ENCODE measurements around the gene STPG1.
"Not testable (repeated sequence)": the region's sequence is repeated elsewhere in the genome, so short reads cannot be mapped to it uniquely, and the experiment has no call there.

STPG1 gene

GRCh38 chr1:24452922-24453485, 39.4 kb upstream of the STPG1 start:
- DNase-seq (ENCODE audit: extremely low spot score) = no peak
- CTCF ChIA-PET = interaction anchor here (1.5 to 1.9 kb wide), 2 partner anchors 11 to 35 kb away, joined by 5 to 6 read pairs; no protein-coding TSS in a partner anchor
- TF ChIP-seq, protein P1, sequence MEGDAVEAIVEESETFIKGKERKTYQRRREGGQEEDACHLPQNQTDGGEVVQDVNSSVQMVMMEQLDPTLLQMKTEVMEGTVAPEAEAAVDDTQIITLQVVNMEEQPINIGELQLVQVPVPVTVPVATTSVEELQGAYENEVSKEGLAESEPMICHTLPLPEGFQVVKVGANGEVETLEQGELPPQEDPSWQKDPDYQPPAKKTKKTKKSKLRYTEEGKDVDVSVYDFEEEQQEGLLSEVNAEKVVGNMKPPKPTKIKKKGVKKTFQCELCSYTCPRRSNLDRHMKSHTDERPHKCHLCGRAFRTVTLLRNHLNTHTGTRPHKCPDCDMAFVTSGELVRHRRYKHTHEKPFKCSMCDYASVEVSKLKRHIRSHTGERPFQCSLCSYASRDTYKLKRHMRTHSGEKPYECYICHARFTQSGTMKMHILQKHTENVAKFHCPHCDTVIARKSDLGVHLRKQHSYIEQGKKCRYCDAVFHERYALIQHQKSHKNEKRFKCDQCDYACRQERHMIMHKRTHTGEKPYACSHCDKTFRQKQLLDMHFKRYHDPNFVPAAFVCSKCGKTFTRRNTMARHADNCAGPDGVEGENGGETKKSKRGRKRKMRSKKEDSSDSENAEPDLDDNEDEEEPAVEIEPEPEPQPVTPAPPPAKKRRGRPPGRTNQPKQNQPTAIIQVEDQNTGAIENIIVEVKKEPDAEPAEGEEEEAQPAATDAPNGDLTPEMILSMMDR (IDR thresholded peaks at IDR 0.05; ENCODE audit: control extremely low read depth, extremely low read depth, low read depth, missing control alignments) = no peak
- POLR2A ChIA-PET = no interaction called here

DNA sequence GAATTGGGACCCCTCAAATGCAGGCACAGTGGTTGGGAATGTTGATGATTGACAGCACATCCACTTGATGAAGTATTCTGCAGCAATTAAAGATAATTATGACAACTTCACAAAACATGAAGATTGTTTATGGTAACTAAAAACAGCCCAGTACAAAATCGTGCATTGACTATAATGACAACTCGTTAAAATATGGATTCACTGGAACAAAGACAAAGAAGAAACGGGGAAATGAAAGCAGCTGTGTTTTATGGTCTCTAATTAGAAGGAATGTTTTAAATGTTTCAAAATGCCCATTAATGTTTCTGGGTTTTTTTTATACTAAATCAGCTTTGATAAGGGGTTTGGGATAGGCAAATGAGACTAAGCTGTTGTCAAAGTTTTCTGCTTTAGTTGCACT, 38.2 kb upstream of the STPG1 start:
- ChIA-PET CTCF (interaction anchor here (0.7 to 1.4 kb wide), 3 partner anchors 23 to 93 kb away, joined by 3 to 4 read pairs (median 3); partner anchors contain the start of gene NIPAL3), POLR2A (no interaction called here)
- TF ChIP-seq, protein P1 (IDR thresholded peaks at IDR 0.05; ENCODE audit: control extremely low read depth, extremely low read depth, low read depth, missing control alignments) = no peak
- no peak for DNase-seq (ENCODE audit: extremely low spot score)

DNA sequence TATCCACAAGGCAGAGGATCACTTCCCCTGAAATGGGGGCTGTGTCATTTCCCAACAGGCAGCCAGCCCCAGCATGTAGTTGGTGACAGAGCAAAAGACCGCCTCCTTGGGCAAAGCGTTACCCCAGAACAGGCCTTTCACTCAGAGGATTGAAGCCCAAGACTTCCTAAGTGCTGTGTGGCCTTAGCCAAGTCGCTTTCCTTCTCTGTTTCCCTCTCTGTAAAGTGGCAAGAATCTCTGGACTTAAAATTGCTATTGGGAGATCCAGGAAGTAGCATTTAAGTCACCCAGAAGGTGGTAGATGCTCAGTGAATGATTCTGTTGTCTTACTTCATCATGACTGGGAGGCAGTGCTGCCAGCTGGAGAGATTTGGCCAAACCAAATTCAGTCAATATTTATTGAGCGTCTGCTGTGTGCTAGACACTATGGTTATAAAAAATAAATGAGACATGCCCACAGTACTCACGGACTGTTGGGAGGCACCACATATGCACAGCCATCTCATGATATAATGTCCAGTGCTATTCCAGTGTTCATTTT, 37.3 kb upstream of the STPG1 start:
- TF ChIP-seq, protein P1 (IDR thresholded peaks at IDR 0.05; ENCODE audit: control extremely low read depth, extremely low read depth, low read depth, missing control alignments) = no peak
- ChIA-PET POLR2A (no interaction called here), CTCF (interaction anchor here (1.4 kb wide), 1 partner anchor 22 kb away, joined by 4 read pairs; no protein-coding TSS in a partner anchor)
- DNase-seq (ENCODE audit: extremely low spot score) = no peak

DNA sequence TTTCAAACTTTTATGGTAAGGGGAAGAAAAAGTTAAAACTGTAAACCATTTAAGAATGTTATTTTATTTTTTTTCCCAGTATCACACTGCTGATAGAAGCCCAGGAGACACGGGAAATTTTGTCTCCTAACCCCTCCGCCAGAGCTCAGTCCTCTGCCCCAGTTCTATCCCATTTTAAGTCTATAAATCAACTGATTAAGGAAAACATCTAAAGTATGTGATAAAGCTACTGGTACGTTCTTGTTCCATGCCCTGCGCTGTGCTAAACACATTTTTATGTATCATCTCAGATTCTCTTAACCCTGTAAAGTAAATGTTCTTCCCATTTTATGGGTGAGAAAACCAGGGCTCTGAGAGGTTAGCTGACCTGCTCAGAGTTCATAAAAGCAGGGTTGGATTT, 36.7 kb upstream of the STPG1 start:
- POLR2A ChIA-PET = no interaction called here
- CTCF ChIA-PET = no interaction called here
- DNase-seq (ENCODE audit: extremely low spot score) = no peak
- TF ChIP-seq, protein P1 (IDR thresholded peaks at IDR 0.05; ENCODE audit: control extremely low read depth, extremely low read depth, low read depth, missing control alignments) = no peak

DNA sequence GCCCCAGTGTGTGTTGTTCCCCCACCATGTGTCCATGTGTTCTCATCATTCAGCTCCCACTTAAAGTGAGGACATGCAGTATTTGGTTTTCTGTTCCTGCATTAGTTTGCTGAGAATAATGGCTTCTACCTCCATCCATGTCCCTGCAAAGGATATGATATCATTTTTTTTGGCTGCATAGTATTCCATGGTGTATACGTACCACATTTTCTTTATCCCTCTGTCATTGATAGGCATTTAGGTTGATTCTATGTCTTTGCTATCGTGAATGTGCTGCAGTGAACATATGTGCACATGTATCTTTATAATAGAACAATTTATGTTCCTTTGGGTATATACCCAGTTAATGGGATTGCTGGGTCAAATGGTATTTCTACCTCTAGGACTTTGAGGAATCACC, 32.9 kb upstream of the STPG1 start:
- ChIA-PET CTCF (interaction anchor here (1.2 to 1.5 kb wide), 2 partner anchors 18 to 31 kb away, joined by 3 to 5 read pairs; partner anchors contain the start of gene NIPAL3), POLR2A (interaction anchor here (0.6 kb wide), 1 partner anchor 1297 kb away, joined by 5 read pairs; no protein-coding TSS in a partner anchor)
- DNase-seq (ENCODE audit: extremely low spot score) = not testable (repeated sequence)

DNA sequence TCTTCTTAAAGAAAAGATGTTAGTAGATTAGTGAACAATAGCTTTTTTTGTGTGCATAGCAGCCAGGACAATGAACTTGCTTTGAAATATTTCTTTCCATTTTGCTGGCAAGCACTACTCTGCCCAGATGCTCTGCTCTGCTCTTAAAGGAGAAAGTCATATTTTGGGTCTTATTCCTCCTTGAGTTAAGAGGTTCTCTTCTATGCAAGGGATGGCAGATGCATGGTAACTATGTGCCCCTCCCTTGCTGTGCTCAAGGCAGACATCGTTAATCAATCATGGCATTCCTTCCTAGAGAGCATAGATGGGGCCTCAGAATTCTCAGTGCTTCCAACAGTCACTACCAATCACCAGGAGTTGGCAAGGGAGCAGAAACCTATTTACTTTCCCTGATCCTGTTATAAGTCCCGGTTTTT, 29.7 kb upstream of the STPG1 start:
- CTCF ChIA-PET = interaction anchor here (1.0 to 2.8 kb wide), 6 partner anchors 17 to 144 kb away, joined by 3 to 9 read pairs (median 5); partner anchors contain the start of gene NIPAL3
- DNase-seq (ENCODE audit: extremely low spot score) = no peak
- POLR2A ChIA-PET = no interaction called here
- TF ChIP-seq, protein P1 (IDR thresholded peaks at IDR 0.05; ENCODE audit: control extremely low read depth, extremely low read depth, low read depth, missing control alignments) = no peak

GRCh38 chr1:24442764-24443163, 29.2 kb upstream of the STPG1 start:
- DNase-seq (ENCODE audit: extremely low spot score) = no peak
- TF ChIP-seq, protein P1 (IDR thresholded peaks at IDR 0.05; ENCODE audit: control extremely low read depth, extremely low read depth, low read depth, missing control alignments) = no peak
- ChIA-PET POLR2A (no interaction called here), CTCF (interaction anchor here (0.8 to 2.8 kb wide), 5 partner anchors 11 to 145 kb away, joined by 3 to 9 read pairs (median 5); partner anchors contain the start of gene NIPAL3)

Measured in GM10248 (cell line).